GM12878 (cell line): Measurements from ENCODE around the gene ATP4B. TPM values are rescaled to one million over a fixed set of nuclear protein-coding genes. Genes with fewer than 3 reads are reported as not detected.
A peak's percentile ranks its signal among the peaks of the same experiment; 100 is the strongest.

ENCODE experiments used
- ATAC-seq: fragments of 200-7000 bp; cut with Tn5 transposase; 3 replicates; pipeline ENCODE4 v1.9.1; 2020; ENCODE audit warnings: mild to moderate bottlenecking, moderate library complexity
- BruUV-seq: library from RNA; stranded (reverse); fragments of 400-500 nt; replicated peaks from 2 replicates; lab custom pipeline; 2021; lab: Mats Ljungman, UMichigan
- CTCF ChIA-PET: fragments of 300-600 bp; sonication (Branson Sonifier 250); formaldehyde crosslinking; extraction: SDS; loops from one replicate; lab custom pipeline; 2021; ENCODE audit warnings: inconsistent platforms; lab: Yijun Ruan, JAX
- POLR2A ChIA-PET: fragments of 350-600 bp; formaldehyde crosslinking; extraction: SDS; loops from one replicate; lab custom pipeline; 2021; ENCODE audit warnings: inconsistent platforms; lab: Charles Lee
- RAD21 ChIA-PET: fragments of 300-600 bp; sonication (Branson Sonifier 250); formaldehyde crosslinking; loops from one replicate; lab custom pipeline; 2023; ENCODE audit warnings: antibody characterized with exemption; ENCODE audit not compliant: unreplicated experiment; lab: Charles Lee
- SMC1A ChIA-PET: fragments of 300-600 bp; sonication (Branson Sonifier 250); formaldehyde crosslinking; loops from one replicate; lab custom pipeline; 2023; ENCODE audit not compliant: unreplicated experiment, uncharacterized antibody; lab: Charles Lee
- DNase-seq: peaks from one replicate; pipeline ENCODE4 v3.0.0-alpha.2; 2011; ENCODE audit warnings: low read depth, low spot score
- FAIRE-seq: peaks from 3 replicates; lab custom pipeline; 2011; peaks lifted over from hg19 to GRCh38; lab: Jason Lieb, UNC
- H2AFZ ChIP-seq: 2 replicates; pipeline ENCODE4 v1.6.0; 2011; ENCODE audit warnings: low read depth, low read length, control low read depth; ENCODE audit not compliant: control insufficient read depth
- H3K27ac ChIP-seq: 2 replicates; pipeline ENCODE4 v1.5.1; 2011; ENCODE audit warnings: control low read depth; ENCODE audit not compliant: control insufficient read depth, insufficient read depth
- H3K27me3 ChIP-seq, 2 experiments: replicated peaks in 1 of 2; 2 replicates each; pipeline versions ENCODE4 v1.6.0 to v1.6.1; 2011; ENCODE audit warnings: low read length in 1 of 2; ENCODE audit not compliant: control insufficient read depth in 2 of 2, insufficient read depth in 2 of 2
- H3K36me3 ChIP-seq, 2 experiments: 2 replicates each; pipeline ENCODE4 v1.5.1; 2011; ENCODE audit warnings: low read length in 1 of 2; ENCODE audit not compliant: control insufficient read depth in 2 of 2, insufficient read depth in 2 of 2
- H3K4me1 ChIP-seq: 2 replicates; pipeline ENCODE4 v1.6.1; 2011; ENCODE audit warnings: mild to moderate bottlenecking, low read length, moderate library complexity, mixed read lengths; ENCODE audit not compliant: control insufficient read depth, insufficient read depth
- H3K4me2 ChIP-seq: 2 replicates; pipeline ENCODE4 v1.6.0; 2011; ENCODE audit warnings: control low read depth; ENCODE audit not compliant: control insufficient read depth, insufficient read depth
- H3K4me3 ChIP-seq: fragments of 200-600 bp; sonication (generic); 2 replicates; pipeline ENCODE4 v1.5.1; 2016
- H3K79me2 ChIP-seq: 2 replicates; pipeline ENCODE4 v1.6.0; 2011; ENCODE audit warnings: low read length; ENCODE audit not compliant: control insufficient read depth, insufficient read depth
- H3K9ac ChIP-seq: 2 replicates; pipeline ENCODE4 v1.8.0; 2011; ENCODE audit warnings: low read length, control low read depth, mixed read lengths; ENCODE audit not compliant: control insufficient read depth, insufficient read depth
- H3K9me3 ChIP-seq: replicated peaks from 3 replicates; pipeline ENCODE4 v1.5.1; 2011; ENCODE audit warnings: mild to moderate bottlenecking, low read length; ENCODE audit not compliant: control insufficient read depth, insufficient read depth
- H4K20me1 ChIP-seq: 2 replicates; pipeline ENCODE4 v1.6.0; 2011; ENCODE audit not compliant: control insufficient read depth, insufficient read depth
- BCL3 ChIP-seq: IDR thresholded peaks from 2 replicates; pipeline ENCODE4 v1.6.1; 2011; ENCODE audit warnings: borderline replicate concordance, low read depth, mild to moderate bottlenecking, moderate library complexity, low read length; ENCODE audit not compliant: insufficient read depth, poor library complexity, severe bottlenecking
- HSF1 ChIP-seq: fragments of 150-350 bp; IDR thresholded peaks from 2 replicates; pipeline ENCODE4 v1.6.1; 2014; ENCODE audit warnings: mild to moderate bottlenecking, low read depth, low read length
- IRF3 ChIP-seq: fragments of 450-650 bp; IDR thresholded peaks from 2 replicates; pipeline ENCODE4 v1.6.1; 2014; ENCODE audit warnings: mild to moderate bottlenecking
- KAT2A ChIP-seq: conservative IDR thresholded peaks from 2 replicates; pipeline ENCODE4 v1.6.1; 2011; ENCODE audit warnings: low read depth, low read length; ENCODE audit not compliant: control insufficient read depth
- PBX3 ChIP-seq: IDR thresholded peaks from 2 replicates; pipeline ENCODE4 v1.6.1; 2011; ENCODE audit warnings: mild to moderate bottlenecking, low read depth, low read length, moderate library complexity; ENCODE audit not compliant: insufficient replicate concordance
- PKNOX1 ChIP-seq: fragments of 450-650 bp; IDR thresholded peaks from 2 replicates; pipeline ENCODE4 v1.6.1; 2016; ENCODE audit warnings: mild to moderate bottlenecking
- SIX5 ChIP-seq: IDR thresholded peaks from 2 replicates; pipeline ENCODE4 v1.6.1; 2011; ENCODE audit warnings: mild to moderate bottlenecking, low read depth, low read length, moderate library complexity; ENCODE audit not compliant: severe bottlenecking
- STAT1 ChIP-seq: fragments of 450-650 bp; conservative IDR thresholded peaks from 2 replicates; pipeline ENCODE4 v1.6.1; 2014; ENCODE audit warnings: antibody characterized with exemption, mild to moderate bottlenecking
- TARDBP ChIP-seq: IDR thresholded peaks from 2 replicates; pipeline ENCODE4 v1.6.1; 2016; ENCODE audit warnings: borderline replicate concordance
- TCF3 ChIP-seq: IDR thresholded peaks from 2 replicates; pipeline ENCODE4 v1.6.1; 2012; ENCODE audit warnings: low read depth, mild to moderate bottlenecking, low read length, borderline replicate concordance; ENCODE audit not compliant: insufficient read depth
- ZNF207 ChIP-seq: fragments of 450-650 bp; IDR thresholded peaks from 2 replicates; pipeline ENCODE4 v1.6.1; 2014; ENCODE audit warnings: antibody characterized with exemption, mild to moderate bottlenecking, borderline replicate concordance
- WGBS: methylation state at CpG from one replicate; pipeline ENCODE4 v1.1.6; 2016; ENCODE audit warnings: low lambda C conversion rate; ENCODE audit not compliant: insufficient replicate concordance, insufficient coverage; ENCODE audit errors: missing lambda C conversion rate; 5-methylcytosine and 5-hydroxymethylcytosine counted together
- in situ Hi-C: fragments of 300-500 bp; cut with MboI; formaldehyde crosslinking; loops from 9 replicates; pipeline ENCODE4 v1.14.3; 2018; ENCODE audit warnings: mixed read lengths
- intact Hi-C: fragments of 100-400 bp; cut with micrococcal nuclease; formaldehyde crosslinking; loops from one replicate; pipeline ENCODE4 v1.14.2; 2022; ENCODE audit not compliant: unreplicated experiment
- polyA plus RNA-seq, 11 experiments: library from polyadenylated mRNA; depleted of rRNA in 4 of 11; unstranded in 6 of 11; stranded (reverse) in 5 of 11; fragments of >200 nt; fragmentation: Nextera tagmentation in 4 of 11; fragmentation: Illumina TruSeq in 1 of 11; extraction: Ambion mirVana in 4 of 11; extraction: Trizol in 1 of 11; gene quantifications; 1 replicate in 1 of 11; 2 replicates in 10 of 11; pipeline versions ENCODE4 v1.2.1 to v1.2.3, GENCODE V29; 2011 to 2016; ENCODE audit warnings: inconsistent platforms in 2 of 11, missing spikeins in 2 of 11, low read depth in 1 of 11
- total RNA-seq, 4 experiments: library from RNA; depleted of rRNA in 3 of 4; stranded (reverse); fragments of >200 nt in 3 of 4; fragmentation: Illumina TruSeq in 1 of 4; extraction: Trizol in 1 of 4; gene quantifications; 2 replicates each; pipeline versions ENCODE4 v1.2.1 to v1.2.3, GENCODE V29; 2013 to 2021
- TF ChIP-seq, protein P1 (sequence below): fragments of 450-650 bp; IDR thresholded peaks from 2 replicates; pipeline ENCODE4 v1.6.1; 2017; ENCODE audit warnings: mild to moderate bottlenecking

ATP4B gene
- total and polyA plus RNA-seq, 10 of the 15 experiments (the other 5 are each of a cell fraction or from before 2014, with no cell fraction given), result 0.05 to 0.33 (median 0.20) TPM; not detected in 4

DNA sequence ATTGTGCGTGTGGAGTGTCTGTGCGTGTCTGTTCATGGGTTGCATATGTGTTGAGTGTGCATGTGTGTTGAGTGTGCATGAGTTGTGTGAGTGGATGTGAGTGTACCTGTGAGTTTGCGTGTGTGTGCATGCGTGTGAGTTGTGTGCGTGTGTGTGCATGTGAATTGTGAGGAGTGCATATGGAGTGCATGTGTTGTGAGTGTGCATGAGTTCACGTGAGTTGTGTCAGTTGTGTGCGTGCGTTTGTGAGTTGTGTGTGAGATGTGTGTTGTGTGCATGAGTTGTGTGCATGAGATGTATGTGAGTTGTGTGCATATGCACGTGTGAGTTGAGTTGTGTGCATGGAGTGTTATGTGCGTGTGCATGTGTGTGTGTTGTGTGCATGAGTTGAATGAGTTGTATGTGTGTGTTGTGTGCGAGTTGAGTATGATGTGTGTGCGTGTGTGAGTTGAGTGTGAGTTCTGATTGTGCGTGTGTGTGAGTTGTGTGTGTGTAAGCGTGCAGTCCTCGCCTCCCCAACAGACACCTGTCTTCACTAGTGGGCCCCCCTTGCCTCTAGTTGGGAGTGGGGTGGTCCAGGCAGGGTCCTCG lies 44.1 kb downstream of the ATP4B start:
- Histone ChIP-seq H2AFZ (no peak overlapping the region), H3K36me3 (peaks cover 14 to 28% of the 10 kb centered on the region in 2 experiments; a peak in 3 of 4 replicates), H3K27ac (no peak overlapping the region), H3K4me3 (no peak overlapping the region), H3K9me3 (no peaks in the 10 kb centered on the region), H3K79me2 (peaks cover 23% of the 10 kb centered on the region), H3K4me2 (no peak overlapping the region), H3K9ac (no peak overlapping the region), H3K27me3 (no peaks in the 10 kb centered on the region), H4K20me1 (peaks cover 3% of the 10 kb centered on the region; the same call in 1 of the 2 replicates), H3K4me1 (no peaks in the 10 kb centered on the region)
- whole genome bisulfite sequencing, result 93% methylated on average over 15 of the region's 16 CpGs
- intact Hi-C loops, result no loop called here
- DNase-seq (no peak), FAIRE-seq (no peak), ATAC-seq (no peak)
- in situ Hi-C loops, result no loop called here
- ChIA-PET CTCF (no interaction called here), RAD21 (no interaction called here), SMC1A (no interaction called here), POLR2A (no interaction called here)
- TF ChIP-seq, protein P1, sequence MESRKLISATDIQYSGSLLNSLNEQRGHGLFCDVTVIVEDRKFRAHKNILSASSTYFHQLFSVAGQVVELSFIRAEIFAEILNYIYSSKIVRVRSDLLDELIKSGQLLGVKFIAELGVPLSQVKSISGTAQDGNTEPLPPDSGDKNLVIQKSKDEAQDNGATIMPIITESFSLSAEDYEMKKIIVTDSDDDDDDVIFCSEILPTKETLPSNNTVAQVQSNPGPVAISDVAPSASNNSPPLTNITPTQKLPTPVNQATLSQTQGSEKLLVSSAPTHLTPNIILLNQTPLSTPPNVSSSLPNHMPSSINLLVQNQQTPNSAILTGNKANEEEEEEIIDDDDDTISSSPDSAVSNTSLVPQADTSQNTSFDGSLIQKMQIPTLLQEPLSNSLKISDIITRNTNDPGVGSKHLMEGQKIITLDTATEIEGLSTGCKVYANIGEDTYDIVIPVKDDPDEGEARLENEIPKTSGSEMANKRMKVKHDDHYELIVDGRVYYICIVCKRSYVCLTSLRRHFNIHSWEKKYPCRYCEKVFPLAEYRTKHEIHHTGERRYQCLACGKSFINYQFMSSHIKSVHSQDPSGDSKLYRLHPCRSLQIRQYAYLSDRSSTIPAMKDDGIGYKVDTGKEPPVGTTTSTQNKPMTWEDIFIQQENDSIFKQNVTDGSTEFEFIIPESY, result no peak
- 0 out of 2 replicates have a peak, but pooled peaks have one; percentile 47 for TF ChIP-seq TARDBP
- TF ChIP-seq SIX5, result no peak
- no peak for TF ChIP-seq IRF3
- peak; percentile 53 for TF ChIP-seq PBX3
- TF ChIP-seq HSF1, result no peak
- peak; percentile 87 for TF ChIP-seq BCL3
- TF ChIP-seq ZNF207, result no peak
- no peak for TF ChIP-seq PKNOX1
- TF ChIP-seq STAT1, result no peak
- TF ChIP-seq TCF3, result 0 out of 2 replicates have a peak, but pooled peaks have one; percentile 33
- TF ChIP-seq KAT2A, result no peak
- TSS peak; percentile 40 for BruUV-seq
